ENCODE measurements around the gene GRM1.

Gene GRM1

GRCh38 chr6:146470091-146470770 lies 441.4 kb downstream of the GRM1 start:
- no peak overlapping the region for H3K4me3 ChIP-seq (ENCODE audit: low read depth, low read length)
- H3K4me1 ChIP-seq (ENCODE audit: control insufficient read depth, insufficient read depth, low read length) = no peaks in the 10 kb centered on the region
- H3K9me3 ChIP-seq (ENCODE audit: control insufficient read depth, insufficient read depth, low read depth, low read length) = no peaks in the 10 kb centered on the region
- POLR2A ChIA-PET = no interaction called here
- CTCF ChIA-PET = interaction anchor here (0.6 kb wide), 1 partner anchor 12 kb away, joined by 3 read pairs; no protein-coding TSS in a partner anchor
- H3K36me3 ChIP-seq (ENCODE audit: control insufficient read depth in 2 of 2, insufficient read depth in 1 of 2, low read length in 2 of 2) = no peaks in the 10 kb centered on the region
- H3K27ac ChIP-seq (ENCODE audit: extremely low read depth, low read depth, low read length) = no peak overlapping the region
- TF ChIP-seq ZNF184 (tag by site-specific recombination; IDR thresholded peaks at IDR 0.05) = 0 out of 2 replicates have a peak, but pooled peaks have one; percentile 30
- no peak for TF ChIP-seq CTCF (tag by site-specific recombination; IDR thresholded peaks at IDR 0.05)
- TF ChIP-seq ZNF629 (tag by site-specific recombination; IDR thresholded peaks at IDR 0.05) = peak; percentile 52; the same call in 1 of the 2 replicates
- no peak for TF ChIP-seq MYNN (tag by site-specific recombination; IDR thresholded peaks at IDR 0.05; ENCODE audit: borderline replicate concordance)
- no peak for TF ChIP-seq ZNF623 (tag by site-specific recombination; IDR thresholded peaks at IDR 0.05)
- peak; percentile 56; the same call in 1 of the 2 replicates for TF ChIP-seq HIC1 (tag by site-specific recombination; IDR thresholded peaks at IDR 0.05)
- TF ChIP-seq ZBTB21 (tag by site-specific recombination; IDR thresholded peaks at IDR 0.05) = 0 out of 2 replicates have a peak, but pooled peaks have one; percentile 30
- no peak for TF ChIP-seq SALL2 (tag by site-specific recombination; IDR thresholded peaks at IDR 0.05; ENCODE audit: borderline replicate concordance)
- no peak for TF ChIP-seq ZNF544 (tag by site-specific recombination; IDR thresholded peaks at IDR 0.05)
- TF ChIP-seq ZNF549 (tag by site-specific recombination; IDR thresholded peaks at IDR 0.05) = no peak

- no peaks in the 10 kb centered on the region for H3K36me3 ChIP-seq (ENCODE audit: control insufficient read depth in 2 of 2, insufficient read depth in 1 of 2, low read length in 2 of 2)
- ChIA-PET CTCF (no interaction called here), POLR2A (no interaction called here)
Measured at GRCh38 chr6:146472918-146473317, 444.1 kb downstream of the GRM1 start.

GRCh38 chr6:146481527-146481926 lies 452.7 kb downstream of the GRM1 start:
- no peak overlapping the region for H3K4me3 ChIP-seq (ENCODE audit: low read depth, low read length)
- H3K36me3 ChIP-seq (ENCODE audit: control insufficient read depth in 2 of 2, insufficient read depth in 1 of 2, low read length in 2 of 2) = no peaks in the 10 kb centered on the region
- POLR2A ChIA-PET = no interaction called here
- H3K9me3 ChIP-seq (ENCODE audit: control insufficient read depth, insufficient read depth, low read depth, low read length) = no peaks in the 10 kb centered on the region
- no peak overlapping the region for H3K27ac ChIP-seq (ENCODE audit: extremely low read depth, low read depth, low read length)
- CTCF ChIA-PET = interaction anchor here (0.5 kb wide), 1 partner anchor 12 kb away, joined by 3 read pairs; no protein-coding TSS in a partner anchor
- no peaks in the 10 kb centered on the region for H3K4me1 ChIP-seq (ENCODE audit: control insufficient read depth, insufficient read depth, low read length)
- TF ChIP-seq PATZ1 (tag by site-specific recombination; IDR thresholded peaks at IDR 0.05) (no peak), ZBTB26 (tag by site-specific recombination; optimal IDR thresholded peaks at IDR 0.05) (no peak), ZNF157 (tag by site-specific recombination; IDR thresholded peaks at IDR 0.05) (no peak), ZNF19 (tag by site-specific recombination; IDR thresholded peaks at IDR 0.05; ENCODE audit: low read depth) (no peak), ZNF266 (tag by site-specific recombination; IDR thresholded peaks at IDR 0.05; ENCODE audit: low read depth) (no peak)

More at GRCh38 chr6:146472918-146473317, 444.1 kb downstream of the GRM1 start:
- Histone ChIP-seq H3K4me3 (ENCODE audit: low read depth, low read length) (no peak overlapping the region), H3K4me1 (ENCODE audit: control insufficient read depth, insufficient read depth, low read length) (no peaks in the 10 kb centered on the region), H3K27ac (ENCODE audit: extremely low read depth, low read depth, low read length) (no peak overlapping the region), H3K9me3 (ENCODE audit: control insufficient read depth, insufficient read depth, low read depth, low read length) (no peaks in the 10 kb centered on the region)
- no peak for TF ChIP-seq ZNF639 (tag by site-specific recombination; IDR thresholded peaks at IDR 0.05)

All from HEK293 (cell line).